Panc1 (cell line): ENCODE data around the gene DTWD1. TPM values are rescaled to one million over a fixed set of nuclear protein-coding genes. Genes with fewer than 3 reads are reported as not detected.

Experiments used
- ATAC-seq: fragments of 200-7000 bp; cut with Tn5 transposase; 2 replicates; pipeline ENCODE4 v1.9.1; 2020; ENCODE audit warnings: mild to moderate bottlenecking, moderate library complexity
- BruUV-seq: library from RNA; stranded (reverse); fragments of 400-500 nt; replicated peaks from 2 replicates; lab custom pipeline; 2021; lab: Mats Ljungman, UMichigan
- CTCF ChIA-PET: fragments of 300-600 bp; sonication (Branson Sonifier 250); formaldehyde crosslinking; loops from one replicate; lab custom pipeline; 2022; ENCODE audit warnings: antibody characterized with exemption; lab: Charles Lee
- POLR2A ChIA-PET: fragments of 300-600 bp; sonication (Branson Sonifier 250); formaldehyde crosslinking; loops from one replicate; lab custom pipeline; 2022; ENCODE audit warnings: antibody characterized with exemption; lab: Charles Lee
- DNase-seq: peaks from one replicate; pipeline ENCODE4 v3.0.0-alpha.2; 2010; ENCODE audit warnings: low read depth, low spot score
- H3K27ac ChIP-seq: 2 replicates; pipeline ENCODE4 v1.5.1; 2011; ENCODE audit warnings: mild to moderate bottlenecking, low read length, inconsistent platforms
- H3K27me3 ChIP-seq: fragments of 200-500 bp; sonication (Bioruptor generic); 2 replicates; pipeline ENCODE4 v1.6.0; 2014; ENCODE audit warnings: low read length, inconsistent platforms; ENCODE audit not compliant: control insufficient read depth, insufficient read depth
- H3K36me3 ChIP-seq: fragments of 200-500 bp; sonication (Bioruptor generic); 2 replicates; pipeline ENCODE4 v1.5.1; 2014; ENCODE audit warnings: inconsistent platforms, mild to moderate bottlenecking, low read length, moderate library complexity; ENCODE audit not compliant: control insufficient read depth, insufficient read depth
- H3K4me1 ChIP-seq: 2 replicates; pipeline ENCODE4 v1.5.1; 2011; ENCODE audit warnings: inconsistent platforms, mild to moderate bottlenecking, low read length, moderate library complexity; ENCODE audit not compliant: control insufficient read depth, insufficient read depth
- H3K4me3 ChIP-seq, 2 experiments: 2 replicates each; pipeline ENCODE4 v1.5.1; 2011 to 2012; ENCODE audit warnings: low read depth in 2 of 2, low read length in 2 of 2, mild to moderate bottlenecking in 2 of 2, inconsistent platforms in 1 of 2, moderate library complexity in 1 of 2
- H3K9me3 ChIP-seq: fragments of 200-500 bp; sonication (Bioruptor generic); 2 replicates; pipeline ENCODE4 v1.5.1; 2014; ENCODE audit warnings: low read depth, mild to moderate bottlenecking, inconsistent platforms, low read length, moderate library complexity; ENCODE audit not compliant: control insufficient read depth, insufficient read depth
- POLR2AphosphoS5 ChIP-seq: IDR thresholded peaks from 2 replicates; pipeline ENCODE4 v1.6.1; 2012; ENCODE audit warnings: mild to moderate bottlenecking, low read depth, low read length, moderate library complexity
- SIN3A ChIP-seq: IDR thresholded peaks from 2 replicates; pipeline ENCODE4 v1.6.1; 2012; ENCODE audit warnings: low read depth, mild to moderate bottlenecking, low read length, moderate library complexity, borderline replicate concordance; ENCODE audit not compliant: insufficient read depth
- TCF7L2 ChIP-seq: IDR thresholded peaks from 2 replicates; pipeline ENCODE4 v1.6.1; 2011; ENCODE audit warnings: mild to moderate bottlenecking, low read depth, low read length, inconsistent platforms
- in situ Hi-C: cut with HindIII; loops from 2 replicates; pipeline ENCODE4 v1.10.0; 2016; ENCODE audit warnings: low sequenced_read_pairs, low pct_unique_long_range_greater_than_20kb
- intact Hi-C: fragments of 100-400 bp; cut with micrococcal nuclease; formaldehyde crosslinking; loops from one replicate; pipeline ENCODE4 v1.10.0; 2022; ENCODE audit not compliant: unreplicated experiment
- total RNA-seq: library from RNA; stranded (reverse); gene quantifications from one replicate; pipeline ENCODE4 v1.2.1, GENCODE V29; 2021; ENCODE audit not compliant: unreplicated experiment
- TF ChIP-seq, protein P1 (sequence below), 2 experiments: IDR thresholded peaks; 2 replicates each; pipeline ENCODE4 v1.6.1; 2011 to 2012; ENCODE audit warnings: low read depth in 2 of 2, control low read depth in 1 of 2, low read length in 1 of 2, mild to moderate bottlenecking in 1 of 2, moderate library complexity in 1 of 2; ENCODE audit not compliant: insufficient read depth in 1 of 2
- TF ChIP-seq, protein P2 (sequence below): fragments of 450-650 bp; IDR thresholded peaks from 2 replicates; pipeline ENCODE4 v1.5.1; 2017; ENCODE audit warnings: mild to moderate bottlenecking

DTWD1 gene
- total RNA-seq, 1 experiment from 2014 or later, result 19.8 TPM

DNA sequence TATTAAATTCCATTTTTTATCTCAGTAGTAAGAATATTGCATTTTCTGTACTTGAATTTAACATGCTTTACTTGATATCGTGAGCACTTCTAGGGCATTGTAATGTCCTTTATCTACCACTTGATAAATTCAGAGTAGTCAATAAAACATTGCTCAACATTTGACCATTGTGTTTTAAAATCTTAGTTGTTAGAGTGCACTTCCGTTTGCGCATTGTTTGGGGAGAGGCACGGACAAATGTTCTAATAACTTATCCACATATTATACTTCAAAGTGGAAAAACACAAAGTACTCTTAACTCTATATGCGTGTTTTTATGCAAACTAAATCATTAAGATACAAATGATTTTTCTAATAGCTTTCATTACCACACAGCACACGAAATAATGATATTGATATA is 649 bp upstream of the DTWD1 start:
- intact Hi-C loops, result no loop called here
- TF ChIP-seq SIN3A (no peak), TCF7L2 (no peak), POLR2AphosphoS5 (no peak)
- TF ChIP-seq, protein P1, sequence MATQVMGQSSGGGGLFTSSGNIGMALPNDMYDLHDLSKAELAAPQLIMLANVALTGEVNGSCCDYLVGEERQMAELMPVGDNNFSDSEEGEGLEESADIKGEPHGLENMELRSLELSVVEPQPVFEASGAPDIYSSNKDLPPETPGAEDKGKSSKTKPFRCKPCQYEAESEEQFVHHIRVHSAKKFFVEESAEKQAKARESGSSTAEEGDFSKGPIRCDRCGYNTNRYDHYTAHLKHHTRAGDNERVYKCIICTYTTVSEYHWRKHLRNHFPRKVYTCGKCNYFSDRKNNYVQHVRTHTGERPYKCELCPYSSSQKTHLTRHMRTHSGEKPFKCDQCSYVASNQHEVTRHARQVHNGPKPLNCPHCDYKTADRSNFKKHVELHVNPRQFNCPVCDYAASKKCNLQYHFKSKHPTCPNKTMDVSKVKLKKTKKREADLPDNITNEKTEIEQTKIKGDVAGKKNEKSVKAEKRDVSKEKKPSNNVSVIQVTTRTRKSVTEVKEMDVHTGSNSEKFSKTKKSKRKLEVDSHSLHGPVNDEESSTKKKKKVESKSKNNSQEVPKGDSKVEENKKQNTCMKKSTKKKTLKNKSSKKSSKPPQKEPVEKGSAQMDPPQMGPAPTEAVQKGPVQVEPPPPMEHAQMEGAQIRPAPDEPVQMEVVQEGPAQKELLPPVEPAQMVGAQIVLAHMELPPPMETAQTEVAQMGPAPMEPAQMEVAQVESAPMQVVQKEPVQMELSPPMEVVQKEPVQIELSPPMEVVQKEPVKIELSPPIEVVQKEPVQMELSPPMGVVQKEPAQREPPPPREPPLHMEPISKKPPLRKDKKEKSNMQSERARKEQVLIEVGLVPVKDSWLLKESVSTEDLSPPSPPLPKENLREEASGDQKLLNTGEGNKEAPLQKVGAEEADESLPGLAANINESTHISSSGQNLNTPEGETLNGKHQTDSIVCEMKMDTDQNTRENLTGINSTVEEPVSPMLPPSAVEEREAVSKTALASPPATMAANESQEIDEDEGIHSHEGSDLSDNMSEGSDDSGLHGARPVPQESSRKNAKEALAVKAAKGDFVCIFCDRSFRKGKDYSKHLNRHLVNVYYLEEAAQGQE (IDR thresholded peaks at IDR 0.05; ENCODE audit: insufficient read depth in 1 of 2, low read depth in 2 of 2, low read length in 1 of 2), result no peak
- TF ChIP-seq, protein P2, sequence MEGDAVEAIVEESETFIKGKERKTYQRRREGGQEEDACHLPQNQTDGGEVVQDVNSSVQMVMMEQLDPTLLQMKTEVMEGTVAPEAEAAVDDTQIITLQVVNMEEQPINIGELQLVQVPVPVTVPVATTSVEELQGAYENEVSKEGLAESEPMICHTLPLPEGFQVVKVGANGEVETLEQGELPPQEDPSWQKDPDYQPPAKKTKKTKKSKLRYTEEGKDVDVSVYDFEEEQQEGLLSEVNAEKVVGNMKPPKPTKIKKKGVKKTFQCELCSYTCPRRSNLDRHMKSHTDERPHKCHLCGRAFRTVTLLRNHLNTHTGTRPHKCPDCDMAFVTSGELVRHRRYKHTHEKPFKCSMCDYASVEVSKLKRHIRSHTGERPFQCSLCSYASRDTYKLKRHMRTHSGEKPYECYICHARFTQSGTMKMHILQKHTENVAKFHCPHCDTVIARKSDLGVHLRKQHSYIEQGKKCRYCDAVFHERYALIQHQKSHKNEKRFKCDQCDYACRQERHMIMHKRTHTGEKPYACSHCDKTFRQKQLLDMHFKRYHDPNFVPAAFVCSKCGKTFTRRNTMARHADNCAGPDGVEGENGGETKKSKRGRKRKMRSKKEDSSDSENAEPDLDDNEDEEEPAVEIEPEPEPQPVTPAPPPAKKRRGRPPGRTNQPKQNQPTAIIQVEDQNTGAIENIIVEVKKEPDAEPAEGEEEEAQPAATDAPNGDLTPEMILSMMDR, result no peak
- Histone ChIP-seq H3K36me3 (peaks cover 4% of the 10 kb centered on the region; the same call in 1 of the 2 replicates), H3K27me3 (no peaks in the 10 kb centered on the region), H3K9me3 (peaks cover 7% of the 10 kb centered on the region; the same call in 1 of the 2 replicates), H3K4me1 (peaks cover 10% of the 10 kb centered on the region), H3K27ac (peak overlapping the region; percentile 96), H3K4me3 (peak overlapping the region; percentile 82 to 85)
- TSS peak; percentile 97 for BruUV-seq
- ATAC-seq (no peak), DNase-seq (no peak)
- CTCF ChIA-PET, result no interaction called here
- POLR2A ChIA-PET, result no interaction called here
- in situ Hi-C loops, result no loop called here

DNA sequence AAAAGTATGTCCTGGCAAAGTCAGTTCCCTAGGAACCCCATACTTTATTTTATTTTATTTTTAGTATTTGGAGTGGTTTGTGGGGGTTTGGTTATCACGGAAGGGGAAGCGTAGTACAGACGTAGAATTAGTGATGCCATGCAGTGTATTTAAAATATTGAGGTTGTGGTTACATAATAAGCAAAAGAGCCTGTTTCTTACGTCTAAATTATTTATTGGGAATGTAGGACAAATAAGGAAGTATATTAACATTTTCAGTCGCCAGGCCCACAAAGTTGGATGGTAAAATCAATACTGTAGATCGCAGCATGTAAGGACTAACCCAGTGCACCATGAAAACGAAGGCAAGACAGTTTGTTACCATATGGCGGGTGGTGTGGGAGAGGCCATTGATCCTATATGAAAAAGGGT is 558 bp downstream of the DTWD1 start:
- peaks cover 11% of the 10 kb centered on the region for H3K36me3 ChIP-seq
- H3K9me3 ChIP-seq, result peaks cover 19% of the 10 kb centered on the region; the same call in 1 of the 2 replicates
- POLR2A ChIA-PET, result no interaction called here
- intact Hi-C loops (no loop called here), in situ Hi-C loops (no loop called here)
- TF ChIP-seq POLR2AphosphoS5 (no peak), SIN3A (no peak), TCF7L2 (no peak)
- TF ChIP-seq, protein P2, result no peak
- TF ChIP-seq, protein P1 (IDR thresholded peaks at IDR 0.05; ENCODE audit: insufficient read depth in 1 of 2, low read depth in 2 of 2, low read length in 1 of 2), result no peak
- peak overlapping the region; percentile 82 to 85 for H3K4me3 ChIP-seq
- DNase-seq, result no peak
- no peaks in the 10 kb centered on the region for H3K27me3 ChIP-seq
- CTCF ChIA-PET, result interaction anchor here (1.2 kb wide), 1 partner anchor 381 kb away, joined by 4 read pairs; no protein-coding TSS in a partner anchor
- peaks cover 10% of the 10 kb centered on the region for H3K4me1 ChIP-seq
- no peak for ATAC-seq
- peak overlapping the region; percentile 97 for H3K27ac ChIP-seq
- no TSS peak for BruUV-seq
